IPS-NIHi7 (cell line): ENCODE results near the gene TSNAXIP1.
"Not testable (repeated sequence)": the region's sequence is repeated elsewhere in the genome, so short reads cannot be mapped to it uniquely, and the experiment has no call there.

Experiments used
- DNase-seq: peaks from one replicate; pipeline ENCODE4 v3.0.0; 2012; ENCODE audit warnings: mixed read lengths; ENCODE audit errors: extremely low spot score

Gene TSNAXIP1

DNA sequence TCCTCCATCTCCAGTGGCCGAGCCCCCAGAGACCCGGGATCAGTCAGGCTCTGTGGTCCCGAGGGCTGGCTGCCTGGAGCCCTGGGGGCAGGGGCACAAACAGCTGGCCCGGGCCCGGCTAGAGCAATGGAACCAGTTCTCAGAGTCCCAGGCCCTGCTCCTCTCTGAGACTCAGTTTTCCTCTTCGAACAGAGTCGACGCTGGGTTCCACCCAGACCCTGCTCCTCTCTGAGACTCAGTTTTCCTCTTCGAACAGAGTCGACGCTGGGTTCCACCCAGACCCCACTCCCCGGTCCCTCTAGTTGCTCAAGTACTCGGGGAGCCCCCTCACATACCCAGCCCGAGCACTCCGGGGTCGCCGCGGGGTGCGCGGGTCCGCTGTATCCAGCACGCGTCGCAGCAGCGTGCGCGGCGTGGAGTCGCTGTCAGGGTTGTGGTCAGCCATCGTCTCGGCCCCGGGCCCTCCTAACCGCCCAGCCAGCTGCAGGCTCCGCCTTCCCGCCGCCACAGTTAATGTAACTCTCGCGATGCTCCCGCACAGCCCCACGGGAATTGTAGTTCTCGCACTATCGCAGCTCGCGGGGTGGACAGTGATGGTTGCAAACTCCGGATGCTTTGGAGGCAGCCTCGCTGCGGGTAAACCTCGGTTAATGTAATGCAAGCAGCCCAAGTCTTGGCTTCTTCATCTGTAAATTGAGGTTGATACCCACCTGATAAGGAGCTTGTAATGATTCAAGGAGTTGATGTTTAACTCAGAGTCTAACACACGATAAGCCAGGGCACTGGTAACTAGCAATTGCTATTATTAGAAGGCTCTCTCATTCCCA is 26.9 kb downstream of the TSNAXIP1 start:
- DNase-seq, result peak; percentile 97

DNA sequence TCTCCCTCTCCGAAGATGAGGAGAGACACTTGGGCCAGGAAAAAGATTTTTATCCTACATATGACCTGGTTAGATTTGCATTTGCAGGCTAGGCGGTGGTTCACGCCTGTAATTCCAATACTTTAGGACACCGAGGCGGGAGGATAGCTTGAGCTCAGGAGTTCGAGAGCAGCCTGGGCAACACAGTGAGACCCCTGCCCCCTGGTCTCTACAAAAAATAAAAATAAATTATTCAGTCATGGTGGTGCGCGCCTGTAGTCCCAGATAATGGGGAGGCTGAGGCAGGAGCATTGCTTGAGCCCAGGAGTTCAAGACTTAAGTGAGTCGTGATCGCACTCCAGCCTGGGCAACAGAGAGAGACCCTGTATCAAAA is 27.5 kb downstream of the TSNAXIP1 start:
- no peak for DNase-seq

DNA sequence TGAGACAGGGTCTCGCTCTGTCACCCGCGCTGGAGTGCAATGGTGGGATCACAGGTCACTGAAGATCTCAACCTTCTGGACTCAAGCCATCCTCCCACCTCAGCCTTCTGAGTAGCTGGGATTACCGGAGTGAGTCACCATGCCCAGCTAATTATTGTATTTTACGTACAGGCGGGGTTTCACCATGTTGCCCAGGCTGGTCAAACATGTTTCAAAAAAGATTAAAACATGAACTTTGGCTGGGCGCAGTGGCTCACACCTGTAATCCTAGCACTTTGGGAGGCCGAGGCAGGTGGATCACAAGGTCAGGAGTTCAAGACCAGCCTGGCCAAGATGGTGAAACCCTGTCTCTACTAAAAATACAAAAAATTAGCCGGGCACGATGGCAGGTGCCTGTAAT is 30.5 kb downstream of the TSNAXIP1 start:
- DNase-seq, result not testable (repeated sequence)

DNA sequence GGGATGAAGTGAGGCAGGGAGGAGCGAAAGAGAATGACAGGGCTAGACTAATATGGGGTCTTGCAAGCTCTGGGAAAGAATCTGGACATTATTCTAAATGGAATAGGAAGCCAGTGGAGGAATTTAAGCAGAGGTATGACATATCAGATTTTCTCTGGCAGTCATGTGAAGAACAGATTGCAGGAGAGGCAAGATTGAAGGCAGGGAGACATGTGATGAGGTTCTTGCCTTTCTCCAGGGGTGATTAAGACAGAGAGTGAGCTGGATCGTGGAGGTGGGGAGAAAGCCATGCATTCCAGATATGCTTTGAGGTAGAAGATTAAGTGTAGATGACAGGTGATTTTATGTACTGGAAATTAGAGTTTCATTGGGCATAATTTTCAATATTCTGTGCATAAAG is 31.1 kb downstream of the TSNAXIP1 start:
- DNase-seq, result no peak

DNA sequence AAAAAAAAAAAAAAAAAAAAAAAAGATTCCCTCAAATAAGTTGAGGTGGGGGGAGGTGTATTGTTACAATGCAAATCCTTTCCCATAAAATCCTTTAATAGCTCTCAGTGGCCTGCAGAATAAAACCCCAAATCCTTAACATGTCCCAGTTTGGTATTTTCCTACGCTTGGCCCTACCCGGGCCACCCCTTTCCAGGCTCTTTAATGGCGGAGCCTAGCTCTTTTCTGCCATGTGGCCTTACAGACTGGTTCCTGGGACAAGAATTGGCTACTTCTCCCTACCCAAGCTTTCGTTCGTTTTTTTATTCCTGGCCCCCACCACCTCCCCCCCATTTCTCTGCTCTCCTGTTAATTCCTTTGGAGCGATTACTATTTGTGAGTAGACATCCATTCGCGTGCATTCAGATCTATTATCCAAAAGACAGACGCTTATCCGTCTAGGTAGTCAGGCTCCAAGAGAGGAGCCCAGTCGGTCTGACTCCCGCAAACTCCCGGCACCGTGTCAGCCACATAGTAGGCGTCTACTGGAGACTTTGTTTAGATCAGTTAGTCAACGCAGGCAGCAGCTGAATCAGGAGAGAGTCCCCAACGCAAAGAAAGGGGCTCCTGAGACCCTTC is 34.6 kb downstream of the TSNAXIP1 start:
- no peak for DNase-seq

DNA sequence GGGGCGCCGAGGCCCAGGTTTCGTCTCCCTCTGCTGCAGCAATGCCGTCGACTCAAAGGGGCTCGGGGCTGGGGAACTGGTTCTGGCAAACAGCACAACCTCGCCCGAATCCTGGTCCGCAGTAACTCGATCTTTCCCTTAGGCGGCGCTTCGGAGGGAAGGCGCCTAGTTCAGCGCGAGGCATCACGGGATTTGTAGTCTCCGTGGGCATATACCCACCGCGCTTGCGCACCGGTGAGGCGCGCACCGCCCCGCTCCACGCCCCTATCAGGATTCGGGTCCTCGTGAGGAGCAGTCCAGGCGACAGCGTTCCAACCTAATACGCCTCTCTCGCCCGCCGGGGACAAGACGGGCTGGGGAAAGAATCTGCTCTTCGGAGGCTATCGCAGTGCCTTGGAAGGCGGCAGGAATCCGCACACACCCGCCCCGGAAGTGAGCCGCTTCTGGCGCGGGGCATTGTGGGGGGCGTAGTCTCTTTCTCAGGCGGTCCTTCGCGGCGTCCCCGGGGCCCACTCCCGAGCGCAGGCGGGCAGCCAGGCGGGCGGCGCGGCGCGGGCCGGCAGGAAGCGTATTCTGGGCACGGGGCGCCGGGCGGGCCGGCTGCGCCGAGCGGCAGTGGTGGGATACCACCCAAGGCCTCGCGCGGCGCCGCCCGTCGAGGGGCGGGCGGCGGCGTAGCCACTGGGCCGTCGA is 35.3 kb downstream of the TSNAXIP1 start, which contains the start of gene THAP11:
Gene THAP11 (plus strand): TSS at position 505 of the 693 bp plus-strand sequence. CDS start 235 bp downstream, outside the sequence.
- DNase-seq, result peak; percentile 92

DNA sequence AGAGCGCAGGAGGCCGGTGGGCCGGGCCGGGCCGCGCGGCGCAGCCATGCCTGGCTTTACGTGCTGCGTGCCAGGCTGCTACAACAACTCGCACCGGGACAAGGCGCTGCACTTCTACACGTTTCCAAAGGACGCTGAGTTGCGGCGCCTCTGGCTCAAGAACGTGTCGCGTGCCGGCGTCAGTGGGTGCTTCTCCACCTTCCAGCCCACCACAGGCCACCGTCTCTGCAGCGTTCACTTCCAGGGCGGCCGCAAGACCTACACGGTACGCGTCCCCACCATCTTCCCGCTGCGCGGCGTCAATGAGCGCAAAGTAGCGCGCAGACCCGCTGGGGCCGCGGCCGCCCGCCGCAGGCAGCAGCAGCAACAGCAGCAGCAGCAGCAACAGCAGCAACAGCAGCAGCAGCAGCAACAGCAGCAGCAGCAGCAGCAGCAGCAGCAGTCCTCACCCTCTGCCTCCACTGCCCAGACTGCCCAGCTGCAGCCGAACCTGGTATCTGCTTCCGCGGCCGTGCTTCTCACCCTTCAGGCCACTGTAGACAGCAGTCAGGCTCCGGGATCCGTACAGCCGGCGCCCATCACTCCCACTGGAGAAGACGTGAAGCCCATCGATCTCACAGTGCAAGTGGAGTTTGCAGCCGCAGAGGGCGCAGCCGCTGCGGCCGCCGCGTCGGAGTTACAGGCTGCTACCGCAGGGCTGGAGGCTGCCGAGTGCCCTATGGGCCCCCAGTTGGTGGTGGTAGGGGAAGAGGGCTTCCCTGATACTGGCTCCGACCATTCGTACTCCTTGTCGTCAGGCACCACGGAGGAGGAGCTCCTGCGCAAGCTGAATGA is 36.0 kb downstream of the TSNAXIP1 start:
- DNase-seq, result peak; percentile 39

DNA sequence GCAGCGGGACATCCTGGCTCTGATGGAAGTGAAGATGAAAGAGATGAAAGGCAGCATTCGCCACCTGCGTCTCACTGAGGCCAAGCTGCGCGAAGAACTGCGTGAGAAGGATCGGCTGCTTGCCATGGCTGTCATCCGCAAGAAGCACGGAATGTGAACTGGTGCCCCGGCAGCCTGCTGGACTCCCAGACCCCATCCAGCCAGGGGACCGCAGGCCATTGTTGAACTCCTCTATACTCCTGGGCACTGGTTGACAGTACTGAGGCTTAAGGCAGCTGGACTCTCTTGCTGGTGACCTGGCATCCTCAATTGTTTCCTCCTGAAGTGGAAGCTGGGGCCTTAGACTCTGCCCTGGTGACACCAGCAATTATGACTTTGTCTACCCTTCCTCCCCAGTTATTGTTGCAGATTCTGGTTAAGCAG is 36.7 kb downstream of the TSNAXIP1 start:
- no peak for DNase-seq

DNA sequence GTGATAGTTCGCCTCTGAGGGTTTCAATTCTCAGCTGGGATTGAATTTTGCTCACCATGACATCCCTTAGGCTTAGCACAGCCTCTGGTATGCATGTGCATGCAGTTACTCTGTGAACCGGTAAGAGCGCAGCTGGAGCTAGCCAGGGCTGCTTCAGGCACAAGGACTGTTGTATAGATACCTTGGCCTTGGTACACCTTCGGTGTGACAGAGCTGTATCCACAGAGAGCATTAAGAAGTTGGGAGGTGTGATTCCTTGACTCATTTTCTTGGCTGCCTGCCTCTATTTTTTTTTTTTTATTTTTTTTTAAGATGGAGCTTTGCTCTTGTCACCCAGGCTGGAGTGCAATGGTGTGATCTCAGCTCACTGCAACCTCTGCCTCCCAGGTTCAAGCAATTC is 37.8 kb downstream of the TSNAXIP1 start:
- no peak for DNase-seq

DNA sequence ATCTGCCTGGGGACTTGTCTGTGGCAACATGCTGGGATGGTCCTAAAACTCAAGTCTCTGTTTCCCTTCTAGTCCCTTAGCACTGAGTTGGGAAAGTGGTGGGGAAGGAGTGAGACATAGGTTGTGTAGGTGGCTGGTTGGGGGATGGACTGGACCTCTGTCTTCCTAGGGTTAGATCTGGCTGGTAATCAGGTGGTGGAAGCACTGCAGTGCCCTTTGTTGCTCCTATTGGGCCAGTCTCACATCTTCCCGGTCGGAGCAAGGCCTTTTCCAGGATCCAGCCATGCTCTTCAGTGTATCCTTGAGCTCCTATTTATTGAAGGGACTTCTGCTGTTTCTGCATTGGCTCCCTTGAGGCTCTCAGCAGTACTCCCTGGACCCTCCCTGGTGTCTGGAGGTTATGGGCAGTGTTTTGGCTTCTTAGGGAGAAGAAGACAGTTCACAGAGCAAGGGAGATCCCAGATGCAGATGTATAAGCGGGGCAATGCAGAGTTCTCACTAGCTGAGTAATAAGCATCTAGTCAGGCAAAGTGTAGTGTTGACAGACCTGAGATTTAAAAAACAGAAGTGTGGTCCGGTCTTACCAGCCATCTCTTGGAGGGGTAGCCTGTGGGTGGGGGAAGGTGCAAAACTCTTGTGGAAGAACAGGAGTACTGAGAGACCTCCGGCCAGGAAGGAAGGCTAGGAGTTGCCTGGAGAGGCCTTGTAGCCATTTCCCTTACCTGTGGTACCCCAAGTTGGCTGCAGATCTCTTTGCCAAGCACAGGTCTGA is 38.8 kb downstream of the TSNAXIP1 start:
- no peak for DNase-seq

DNA sequence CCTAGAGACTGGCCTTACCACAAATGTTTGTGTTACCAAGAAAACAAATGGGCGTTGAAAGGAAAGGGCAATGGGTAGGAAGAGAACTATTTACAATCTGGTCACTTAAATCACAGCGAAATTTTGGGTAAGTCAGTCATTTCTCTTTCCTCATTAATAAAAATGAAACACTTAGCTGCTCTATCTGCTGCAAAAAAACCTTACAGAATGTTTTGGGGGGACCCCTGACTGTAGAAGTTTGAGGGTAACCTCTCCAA is 39.3 kb downstream of the TSNAXIP1 start:
- no peak for DNase-seq

DNA sequence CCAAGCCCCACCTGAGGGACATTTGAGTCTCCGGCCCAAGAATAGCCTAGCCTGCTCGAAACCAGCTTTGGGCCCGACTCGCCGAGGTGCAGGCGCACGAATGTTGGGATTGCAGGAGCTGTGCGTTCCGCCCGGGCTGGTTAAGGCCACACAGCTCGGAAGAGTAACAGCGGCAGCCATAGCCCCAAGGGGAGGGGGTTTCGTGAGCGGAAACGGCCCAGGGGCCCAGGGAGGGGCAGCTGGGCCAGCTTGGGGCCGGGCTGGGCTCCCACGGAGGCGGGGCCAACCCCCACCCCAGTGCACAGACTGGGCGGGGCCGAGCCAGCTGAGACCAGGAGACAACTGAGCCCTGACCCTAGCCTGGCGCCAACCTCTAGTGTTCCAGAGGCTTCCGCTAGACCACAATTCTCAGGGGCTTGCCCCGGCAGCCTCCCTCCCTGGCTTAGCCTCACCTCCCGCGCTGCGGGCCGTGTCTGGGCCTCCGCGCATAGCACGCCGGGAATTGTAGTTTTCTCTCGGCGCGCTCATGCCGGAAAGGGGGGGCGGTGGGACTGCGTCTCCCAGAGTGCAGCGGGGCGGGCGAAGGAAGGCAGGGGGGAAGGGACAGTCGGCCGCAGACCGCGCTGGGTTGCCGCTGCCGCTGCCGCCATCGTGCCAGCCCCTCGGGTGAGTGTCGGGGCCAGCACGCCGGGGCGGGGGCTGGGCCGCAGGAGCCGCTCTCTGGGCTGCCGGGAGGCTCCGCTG is 39.8 kb downstream of the TSNAXIP1 start, which contains the start of gene NUTF2:
Gene NUTF2 (plus strand): TSS at position 614 of the 744 bp plus-strand sequence. CDS start 18,198 bp downstream, outside the sequence.
- DNase-seq, result peak; percentile 94

DNA sequence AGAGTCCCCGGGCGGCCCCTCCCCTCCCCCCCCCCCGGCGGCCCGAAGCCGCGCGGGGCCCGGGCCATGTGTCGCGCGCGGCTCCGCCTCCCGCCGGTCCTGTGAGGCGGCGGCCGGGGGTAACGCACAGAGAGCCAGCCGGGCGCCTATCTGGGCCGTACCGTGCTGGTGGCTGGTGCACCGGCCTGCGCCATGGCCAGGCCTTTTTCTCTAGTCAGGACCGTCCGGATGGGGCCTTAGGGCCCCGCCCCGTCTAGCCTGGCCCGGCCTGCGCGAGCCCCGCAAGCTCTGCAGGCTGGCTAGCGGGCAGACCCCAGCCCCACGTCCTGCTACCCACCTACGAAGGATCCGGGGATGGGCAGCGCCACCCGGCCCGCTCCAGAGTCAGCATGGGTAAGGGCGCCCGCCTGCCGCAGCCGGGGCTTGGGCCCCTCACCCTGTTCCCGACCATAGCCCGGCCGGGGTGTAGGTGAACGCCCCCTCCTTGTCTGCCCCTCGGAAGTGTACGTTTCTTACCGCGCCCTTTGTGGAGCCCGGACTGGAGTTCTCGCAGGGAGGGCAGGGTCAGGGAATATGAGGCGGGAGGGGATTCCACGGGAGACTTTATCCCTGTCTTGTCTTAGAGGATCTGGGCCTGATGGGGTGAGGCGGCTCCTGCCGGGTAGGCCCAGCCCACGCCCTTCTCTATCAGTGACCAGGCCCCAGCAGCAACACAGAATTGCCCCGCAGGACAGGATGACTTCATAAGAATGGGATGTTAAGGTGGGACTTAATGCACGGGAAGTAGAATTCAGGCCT is 40.6 kb downstream of the TSNAXIP1 start, which contains the start of gene CENPT:
Gene CENPT (minus strand): TSS at position 630 of the 798 bp plus-strand sequence. CDS start 13,834 bp downstream, outside the sequence.
- no peak for DNase-seq

DNA sequence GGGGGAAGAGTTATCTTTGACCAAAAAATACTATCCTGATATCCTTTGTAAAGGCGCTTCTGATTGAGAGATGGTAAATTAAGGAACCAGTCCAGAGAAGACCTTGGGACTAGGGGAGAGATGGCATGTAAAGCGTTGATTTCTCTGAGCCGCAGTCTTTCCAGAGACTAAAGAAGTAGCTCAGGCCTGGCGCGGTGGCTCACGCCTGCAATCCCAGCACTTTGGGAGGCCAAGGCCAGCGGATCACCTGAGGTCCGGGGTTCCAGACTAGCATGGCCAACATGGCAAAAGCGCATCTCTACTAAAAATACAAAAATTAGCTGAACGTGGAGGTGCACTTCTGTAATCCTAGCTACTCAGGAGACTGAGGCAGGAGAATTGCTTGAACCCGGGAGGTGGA is 41.4 kb downstream of the TSNAXIP1 start:
- no peak for DNase-seq

DNA sequence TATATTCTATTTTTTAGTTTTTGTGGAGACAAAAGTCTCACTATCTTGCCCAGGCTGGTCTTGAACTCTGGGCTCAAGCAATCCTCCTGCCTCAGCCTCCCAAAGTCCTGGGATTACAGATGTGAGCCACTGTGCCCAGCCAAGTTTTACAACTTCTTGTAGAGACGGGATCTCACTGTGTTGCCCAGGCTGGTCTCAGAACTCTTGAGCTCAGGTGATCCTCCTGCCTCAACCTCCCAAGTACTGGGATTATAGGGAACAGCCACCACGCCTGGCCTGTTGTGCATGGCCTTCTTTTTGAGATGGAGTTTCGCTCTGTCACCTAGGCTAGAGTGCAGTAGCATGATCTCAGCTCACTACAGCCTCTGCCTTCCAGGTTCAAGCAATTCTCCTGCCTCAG is 47.0 kb downstream of the TSNAXIP1 start:
- no peak for DNase-seq

DNA sequence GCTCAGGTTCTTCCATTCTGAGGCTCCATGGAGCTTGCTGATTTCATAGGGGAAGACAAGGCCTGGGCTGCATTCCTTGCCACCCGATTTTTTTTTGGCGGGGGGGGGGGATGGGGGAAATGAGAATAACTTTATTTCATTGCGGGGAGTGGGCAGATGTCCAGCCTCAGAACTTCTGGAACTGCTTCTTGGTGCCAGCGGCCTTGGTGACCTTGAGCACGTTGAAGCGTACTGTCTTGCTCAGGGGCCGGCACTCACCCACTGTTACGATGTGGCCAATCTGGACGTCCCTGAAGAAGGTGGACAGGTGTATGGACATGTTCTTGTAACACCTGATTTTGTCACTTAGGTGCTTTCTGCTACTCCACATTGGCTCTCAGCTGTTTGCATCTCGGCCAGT is 49.1 kb downstream of the TSNAXIP1 start:
- DNase-seq, result no peak

DNA sequence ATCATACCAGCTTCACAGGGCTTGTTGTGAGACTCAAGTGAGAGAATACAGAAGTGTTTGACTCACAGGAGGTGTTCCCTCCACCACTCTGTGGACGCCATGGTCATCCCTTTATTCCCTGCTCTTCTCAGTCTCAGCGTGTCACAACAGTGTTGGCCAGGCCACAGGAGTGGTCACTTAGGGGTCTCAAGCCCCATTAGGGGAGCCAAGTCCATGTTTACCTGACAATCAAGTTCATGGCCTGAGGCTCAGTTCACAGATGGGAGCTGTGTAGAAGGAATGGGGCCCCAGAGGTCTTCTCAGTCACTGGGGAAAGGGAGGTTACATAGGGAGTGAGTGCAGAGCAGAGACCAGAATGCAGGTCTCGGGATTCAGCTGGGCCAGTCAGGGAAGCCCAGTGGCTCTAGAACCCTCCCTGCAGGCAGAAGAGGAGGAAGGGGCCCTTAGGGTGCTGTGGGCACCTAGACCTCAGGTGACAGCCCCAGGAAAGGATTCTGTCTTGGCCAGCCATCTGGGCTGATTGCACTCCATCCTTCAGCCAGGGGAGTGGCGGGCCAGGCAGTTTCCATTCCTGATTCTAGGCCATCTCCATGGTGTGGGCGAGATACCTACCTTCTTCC is 50.3 kb downstream of the TSNAXIP1 start:
- no peak for DNase-seq

DNA sequence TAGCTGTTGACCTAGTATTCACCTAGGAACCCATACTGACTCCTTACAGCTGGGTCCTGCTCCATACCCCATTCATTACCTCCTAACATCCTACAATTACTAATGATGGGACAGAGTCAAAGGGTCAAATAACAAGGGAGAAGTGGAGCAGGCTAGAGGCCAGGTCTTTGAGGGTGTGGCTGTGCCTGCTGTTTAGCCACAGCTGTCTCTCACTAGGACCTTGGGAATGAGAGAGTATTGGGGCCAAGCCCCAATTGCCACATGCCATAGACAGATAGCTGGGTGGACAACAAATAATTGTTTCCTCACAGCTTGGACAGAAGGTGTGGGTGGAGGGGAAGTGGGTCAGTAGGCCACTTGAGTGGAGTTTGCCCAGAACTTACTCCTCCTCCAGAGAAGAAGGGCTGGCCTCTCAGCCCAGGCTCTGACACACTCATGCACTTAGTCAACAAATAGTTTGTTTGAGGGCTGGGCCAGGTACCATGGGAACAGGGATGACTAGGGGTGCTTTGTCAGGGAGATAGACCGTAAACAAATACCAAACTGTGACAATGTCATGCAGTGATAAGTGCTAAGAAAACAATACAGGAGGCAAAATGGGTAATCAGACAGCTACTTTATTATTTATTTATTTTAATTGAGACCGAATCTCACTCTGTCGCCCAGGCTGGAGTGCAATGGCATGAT is 51.0 kb downstream of the TSNAXIP1 start:
- peak; percentile 74 for DNase-seq
